ENCODE data around the gene CCL13.

The CCL13 gene

GRCh38 chr17:34363183-34363661 lies 6.9 kb downstream of the CCL13 start, which contains the start of gene CCL1:
Gene CCL1, minus strand, starts transcription at chr17:34363233. Its CDS starts 72 bp downstream, at chr17:34363161.
- no peak for DNase-seq

DNA sequence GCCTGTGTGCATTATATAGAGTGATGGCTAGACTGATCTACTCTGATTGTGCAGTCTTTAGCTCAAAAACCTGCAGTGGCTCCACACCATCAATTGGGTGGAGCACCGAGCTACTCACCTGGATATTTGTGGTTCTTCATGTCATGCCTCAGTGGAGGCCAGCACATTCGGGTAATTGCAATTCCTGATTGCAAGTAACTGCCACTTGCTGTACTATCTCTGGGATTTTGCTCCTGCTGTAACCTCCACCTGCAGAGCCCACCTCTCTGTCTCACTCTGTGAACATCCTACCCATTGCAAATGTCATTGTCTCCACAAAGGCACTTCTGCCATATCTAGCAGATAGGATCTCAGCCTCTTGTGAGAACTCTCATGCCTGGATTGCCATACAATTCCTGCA lies 8.5 kb downstream of the CCL13 start:
- no peak for DNase-seq

GRCh38 chr17:34365340-34365739 lies 9.1 kb downstream of the CCL13 start:
- DNase-seq: no peak

DNA sequence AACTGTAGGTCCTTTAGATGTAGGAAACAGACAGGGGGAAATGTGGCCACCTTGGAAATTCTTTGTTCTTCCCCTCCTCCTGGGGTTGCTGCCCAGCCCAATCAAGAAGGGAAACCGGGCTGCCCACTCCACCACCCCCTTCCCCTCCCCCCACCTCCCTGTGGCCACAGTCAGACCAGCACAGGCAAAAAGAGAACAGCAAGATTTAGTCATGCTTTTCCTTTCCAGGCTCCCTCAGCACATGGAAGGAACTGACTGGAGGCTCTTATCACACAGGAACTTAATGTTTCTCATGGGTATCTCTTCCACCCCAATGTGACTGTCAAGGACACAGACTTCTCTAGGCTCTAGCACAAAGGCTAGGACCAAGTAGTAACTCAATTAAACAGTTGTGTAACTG lies 9.7 kb downstream of the CCL13 start:
- DNase-seq: no peak

DNA sequence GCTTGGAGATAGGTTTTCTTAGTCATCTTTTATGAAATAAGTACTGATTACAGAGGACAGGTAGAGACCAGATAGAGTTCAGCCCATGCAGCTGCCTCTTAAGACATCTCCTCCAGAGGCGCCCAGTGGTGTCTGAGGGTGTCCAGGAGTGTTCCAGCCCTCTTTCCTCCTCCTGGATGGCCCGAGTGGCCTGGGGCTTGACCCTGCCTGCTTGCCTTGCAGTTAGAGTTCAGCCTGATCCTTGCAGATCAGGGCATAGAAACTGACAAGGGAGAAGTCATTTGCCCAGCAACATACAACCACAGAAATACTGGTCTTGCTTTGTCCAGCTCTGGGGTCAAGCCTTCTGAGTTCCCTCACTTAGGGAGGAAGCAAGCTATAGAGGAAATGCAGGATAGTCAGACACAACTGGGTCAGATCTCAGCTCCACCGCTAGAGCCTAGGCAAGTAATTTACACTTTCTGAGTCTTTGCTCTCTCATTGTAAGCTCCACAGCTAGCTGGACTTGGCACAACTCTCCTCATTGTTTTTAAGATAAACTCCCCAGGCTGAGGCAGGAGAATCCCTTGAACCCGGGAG lies 10.3 kb downstream of the CCL13 start:
- DNase-seq: no peak

- no peak for DNase-seq
Measured at GRCh38 chr17:34367486-34368195, 11.4 kb downstream of the CCL13 start.

GRCh38 chr17:34368196-34368945 lies 12.1 kb downstream of the CCL13 start:
- DNase-seq: no peak

DNA sequence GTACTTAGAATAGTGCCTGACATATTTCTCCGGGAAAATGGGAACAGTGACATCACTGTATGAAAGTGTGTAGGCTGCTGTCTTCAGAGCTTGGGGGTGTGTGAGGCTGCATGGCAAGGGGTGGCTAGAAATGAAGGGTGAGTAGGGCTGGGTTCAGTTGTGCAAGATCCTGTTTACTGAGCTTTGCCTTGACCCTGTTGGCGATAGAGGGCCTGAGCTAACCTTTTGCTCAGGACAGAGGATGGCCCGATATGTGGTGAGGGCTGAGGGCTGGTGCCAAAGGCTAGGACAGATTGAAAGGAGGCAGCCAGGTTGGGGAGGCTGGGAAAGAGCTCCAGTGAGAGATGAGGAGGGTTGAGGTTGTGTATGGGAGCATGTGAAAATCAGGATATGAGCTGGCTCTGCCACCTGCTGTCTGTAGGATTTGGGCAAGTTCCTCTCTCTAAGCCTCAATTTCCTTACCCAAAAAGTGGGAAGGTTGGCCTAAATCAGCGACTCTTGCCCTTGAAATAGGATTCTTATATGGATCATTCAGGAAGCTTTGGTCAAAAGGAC lies 12.7 kb downstream of the CCL13 start:
- DNase-seq: no peak

DNA sequence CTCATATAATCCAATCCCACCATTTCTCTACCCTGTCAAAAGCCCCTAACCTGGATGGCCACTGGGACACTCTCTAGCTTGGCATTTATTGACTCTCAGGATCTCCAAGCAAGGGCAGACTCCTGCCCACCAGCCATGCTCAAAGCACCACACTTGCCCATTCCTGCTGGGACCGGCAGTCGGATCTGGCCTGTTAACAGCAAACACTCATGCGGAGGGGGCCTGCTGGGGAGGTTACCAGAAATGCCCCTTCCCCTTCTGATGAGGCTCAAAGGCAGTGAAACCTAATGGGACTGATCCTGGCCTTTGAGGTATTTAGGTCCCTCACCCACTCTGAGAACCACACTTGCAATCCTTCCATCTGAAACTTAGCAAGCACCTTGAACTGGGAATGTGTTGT lies 13.3 kb downstream of the CCL13 start:
- DNase-seq: no peak

DNA sequence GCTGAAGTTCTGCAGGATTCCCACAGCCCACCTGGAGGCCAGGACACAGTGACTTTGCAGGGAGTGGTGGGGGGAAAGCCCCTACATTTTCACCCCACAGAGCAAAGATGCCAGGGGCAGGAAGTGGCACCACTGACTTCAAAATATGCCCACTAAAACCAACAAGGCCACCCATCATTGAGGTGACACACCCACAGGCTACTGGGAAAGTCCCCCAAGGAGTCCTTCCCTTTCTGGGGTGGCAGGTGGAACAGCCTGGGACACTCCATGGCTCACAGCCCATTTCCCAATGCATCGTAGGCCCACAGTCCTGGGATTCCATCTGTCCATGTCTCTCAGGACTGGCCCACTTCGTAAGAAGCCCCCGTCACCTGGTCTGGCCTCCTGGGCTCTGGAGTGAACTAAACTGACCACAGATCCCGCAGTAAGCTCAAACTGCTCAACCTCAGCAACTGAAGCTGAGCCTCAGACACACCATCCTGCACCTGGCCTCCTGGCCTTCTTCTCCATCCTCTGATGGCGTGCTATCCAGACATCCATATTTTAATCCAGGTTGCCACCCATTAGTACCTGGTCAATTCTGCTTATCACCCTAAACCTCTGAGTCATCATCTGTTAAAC lies 14.2 kb downstream of the CCL13 start:
- no peak for DNase-seq

DNA sequence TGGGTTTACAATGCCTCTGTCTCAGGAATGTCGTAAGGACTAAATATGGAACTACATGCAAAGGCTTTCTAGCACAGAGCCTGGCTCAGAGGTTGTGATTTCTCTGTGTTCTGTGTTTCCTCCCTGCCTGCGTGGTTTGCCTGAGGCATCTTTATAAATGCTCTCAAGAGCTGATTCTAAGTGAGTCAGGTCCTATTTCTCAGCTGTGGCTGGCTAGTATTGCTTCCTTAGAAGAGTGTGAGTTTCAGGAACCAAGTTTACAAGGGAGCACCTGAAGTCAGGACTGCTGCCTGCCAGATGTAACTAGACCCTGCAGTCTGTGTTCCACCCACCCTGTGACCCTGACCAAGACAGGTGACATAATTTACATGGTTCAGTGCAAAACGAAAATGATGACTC lies 14.7 kb downstream of the CCL13 start:
- DNase-seq: no peak

DNA sequence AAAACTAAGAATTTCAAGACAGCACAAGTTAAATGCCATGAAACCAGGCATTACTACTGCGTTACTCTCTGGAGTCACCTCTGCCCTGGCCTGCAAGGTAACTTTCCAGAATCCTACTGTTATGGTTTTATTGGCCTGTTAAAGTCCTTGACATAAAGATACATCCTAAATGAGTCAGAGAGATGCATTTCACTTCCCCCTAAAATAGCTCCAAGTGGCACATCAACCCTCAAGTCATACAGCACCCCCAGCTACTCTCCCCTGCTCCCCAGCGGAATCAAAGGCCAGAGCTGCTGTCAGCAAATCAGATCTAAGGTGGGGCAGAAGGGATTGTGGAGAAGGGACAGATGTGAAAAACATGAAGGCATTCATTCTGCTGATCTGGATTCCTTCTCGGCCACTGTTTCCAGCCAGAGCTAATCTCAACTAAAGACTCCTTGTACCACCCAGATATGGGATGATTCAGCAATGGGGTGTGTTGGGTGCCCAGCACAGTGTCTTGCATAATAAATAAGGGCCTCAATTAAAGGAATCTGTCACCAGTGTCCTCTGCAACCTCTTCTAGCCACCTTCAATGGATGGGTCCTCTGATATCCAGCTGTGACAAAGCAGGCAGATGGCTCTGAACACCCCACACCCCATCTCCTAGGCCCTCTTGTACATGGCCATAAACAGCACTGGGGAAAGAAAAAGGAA lies 15.3 kb downstream of the CCL13 start:
- no peak for DNase-seq

GRCh38 chr17:34374457-34374856 lies 18.2 kb downstream of the CCL13 start:
- no peak for DNase-seq

DNA sequence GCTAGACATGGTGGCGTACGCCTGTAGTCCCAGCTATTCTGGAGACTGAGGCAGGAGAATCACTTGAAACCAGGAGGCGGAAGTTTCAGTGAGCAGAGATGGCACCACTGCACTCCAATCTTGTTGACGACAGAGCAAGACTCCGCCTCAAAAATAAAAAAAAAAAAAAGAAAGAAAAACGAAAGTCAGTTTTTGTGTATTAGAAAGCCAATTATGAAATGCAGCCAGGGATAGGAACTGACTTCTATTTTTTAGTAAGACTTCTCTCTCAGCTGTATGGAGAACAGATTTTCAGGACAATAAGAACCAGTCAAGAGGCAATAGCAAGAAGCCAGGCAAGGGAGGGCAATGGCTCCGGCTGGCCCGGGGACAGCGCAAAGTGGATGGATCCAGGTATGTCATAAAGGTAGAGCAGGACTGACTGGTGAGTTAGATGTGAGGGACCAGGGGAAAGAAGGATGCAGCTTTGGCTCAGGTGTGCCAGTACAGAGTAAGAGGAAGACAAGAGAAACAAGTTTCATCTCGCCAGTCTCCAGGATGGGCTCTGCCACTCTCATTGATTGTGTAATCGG lies 19.2 kb downstream of the CCL13 start:
- no peak for DNase-seq

- DNase-seq: no peak
Measured at GRCh38 chr17:34377078-34377823, 21.0 kb downstream of the CCL13 start.

DNA sequence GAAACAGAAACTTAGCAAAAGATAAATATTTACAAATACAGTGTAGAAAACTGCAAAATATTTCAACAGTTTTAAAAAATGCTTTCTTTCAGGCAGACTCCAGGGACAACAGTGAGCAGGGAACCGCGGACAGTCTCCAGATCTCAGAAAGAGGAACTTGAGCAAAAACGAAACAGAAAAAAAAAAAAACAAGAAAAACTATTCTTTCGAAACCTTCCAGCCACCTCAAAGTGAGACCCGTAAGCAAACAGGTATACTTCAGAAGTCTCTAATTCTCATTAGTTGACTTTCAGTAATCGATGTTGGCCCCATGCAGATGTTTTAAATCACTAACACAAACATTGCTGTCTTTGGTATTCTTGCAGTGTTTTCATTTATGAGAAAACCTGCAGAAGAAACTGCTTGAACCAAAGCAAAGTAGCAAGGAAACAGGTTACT lies 22.4 kb downstream of the CCL13 start:
- no peak for DNase-seq

- DNase-seq: no peak
Measured at GRCh38 chr17:34379868-34380267, 23.6 kb downstream of the CCL13 start.

- DNase-seq: no peak
Measured at GRCh38 chr17:34382621-34383124, 26.4 kb downstream of the CCL13 start.

DNA sequence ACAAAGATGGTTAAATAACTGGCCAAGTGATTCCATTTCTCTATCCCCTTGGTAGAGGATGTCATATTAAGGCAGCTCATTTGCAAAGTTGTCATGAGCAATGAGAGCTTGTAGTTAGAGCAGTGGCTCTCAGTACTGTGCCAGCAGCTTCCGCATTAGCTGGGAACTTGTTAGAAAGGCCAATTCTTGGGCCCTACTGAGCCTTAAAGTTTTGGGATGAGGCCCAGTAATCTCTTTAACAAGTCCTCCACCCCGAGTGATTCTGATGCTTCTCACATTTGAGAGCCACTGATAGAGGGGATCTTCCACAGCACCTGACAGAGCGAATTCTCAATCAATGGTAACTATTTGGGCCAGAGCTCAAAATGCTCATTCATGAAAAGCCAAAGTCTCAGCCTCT lies 26.9 kb downstream of the CCL13 start:
- no peak for DNase-seq

- DNase-seq: no peak
Measured at GRCh38 chr17:34384271-34384670, 28.0 kb downstream of the CCL13 start.

Measured in right kidney (tissue), 1 donor.